Measurements from ENCODE around the gene MYOC.

GRCh38 chr1:171636141-171636540 lies 16.3 kb downstream of the MYOC start:
- TF ChIP-seq EZH2phosphoT487 (IDR thresholded peaks at IDR 0.05; ENCODE audit: borderline replicate concordance, low read depth) (no peak), RAD21 (IDR thresholded peaks at IDR 0.05; ENCODE audit: low read length) (no peak), CHD2 (IDR thresholded peaks at IDR 0.05; ENCODE audit: low read length, partially characterized antibody) (no peak), CTCF (IDR thresholded peaks at IDR 0.05) (no peak)
